ENCODE measurements around the gene TLR5.
A peak's percentile ranks its signal among the peaks of the same experiment; 100 is the strongest.
"Not testable (repeated sequence)": the region's sequence is repeated elsewhere in the genome, so short reads cannot be mapped to it uniquely, and the experiment has no call there.

Gene TLR5, protein sequence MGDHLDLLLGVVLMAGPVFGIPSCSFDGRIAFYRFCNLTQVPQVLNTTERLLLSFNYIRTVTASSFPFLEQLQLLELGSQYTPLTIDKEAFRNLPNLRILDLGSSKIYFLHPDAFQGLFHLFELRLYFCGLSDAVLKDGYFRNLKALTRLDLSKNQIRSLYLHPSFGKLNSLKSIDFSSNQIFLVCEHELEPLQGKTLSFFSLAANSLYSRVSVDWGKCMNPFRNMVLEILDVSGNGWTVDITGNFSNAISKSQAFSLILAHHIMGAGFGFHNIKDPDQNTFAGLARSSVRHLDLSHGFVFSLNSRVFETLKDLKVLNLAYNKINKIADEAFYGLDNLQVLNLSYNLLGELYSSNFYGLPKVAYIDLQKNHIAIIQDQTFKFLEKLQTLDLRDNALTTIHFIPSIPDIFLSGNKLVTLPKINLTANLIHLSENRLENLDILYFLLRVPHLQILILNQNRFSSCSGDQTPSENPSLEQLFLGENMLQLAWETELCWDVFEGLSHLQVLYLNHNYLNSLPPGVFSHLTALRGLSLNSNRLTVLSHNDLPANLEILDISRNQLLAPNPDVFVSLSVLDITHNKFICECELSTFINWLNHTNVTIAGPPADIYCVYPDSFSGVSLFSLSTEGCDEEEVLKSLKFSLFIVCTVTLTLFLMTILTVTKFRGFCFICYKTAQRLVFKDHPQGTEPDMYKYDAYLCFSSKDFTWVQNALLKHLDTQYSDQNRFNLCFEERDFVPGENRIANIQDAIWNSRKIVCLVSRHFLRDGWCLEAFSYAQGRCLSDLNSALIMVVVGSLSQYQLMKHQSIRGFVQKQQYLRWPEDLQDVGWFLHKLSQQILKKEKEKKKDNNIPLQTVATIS

DNA sequence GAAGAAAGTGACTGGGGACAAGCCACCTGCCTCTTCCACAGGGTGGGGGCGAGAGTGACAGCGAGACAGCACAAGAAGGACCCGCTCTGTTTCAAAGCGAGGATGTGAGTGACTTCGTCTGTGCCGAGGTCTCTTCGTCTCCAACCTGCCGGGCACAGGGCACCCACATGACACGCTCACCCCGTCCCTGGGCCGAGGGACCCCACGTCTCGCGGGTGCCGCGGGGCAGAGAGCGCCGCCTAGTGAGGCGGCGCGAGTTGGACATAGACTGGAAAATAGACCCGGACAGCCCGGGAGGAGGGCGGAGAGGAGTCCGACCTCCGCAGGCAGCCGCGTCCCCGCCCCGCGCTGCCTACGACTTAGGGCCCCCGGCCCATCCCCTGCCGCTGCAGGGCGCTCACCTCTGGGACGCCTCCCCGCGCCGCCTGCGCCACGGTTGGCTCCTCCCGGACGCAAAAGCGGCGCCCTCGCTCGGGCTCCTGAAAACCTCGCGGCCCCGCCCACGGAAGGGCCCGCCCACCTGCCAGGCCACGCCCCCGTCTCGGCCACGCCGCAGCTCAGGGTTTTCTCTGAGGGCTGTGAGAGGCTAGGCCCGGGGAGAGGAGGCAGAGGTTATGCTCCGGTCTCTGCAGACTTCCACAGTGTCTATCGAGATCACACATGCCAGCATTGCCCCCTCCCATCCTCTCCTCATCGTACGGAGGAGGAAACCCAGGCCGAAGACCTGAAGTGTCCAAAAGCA lies at the start of gene TLR5:
Gene TLR5 (minus strand): TSS at position 454 of the 742 bp plus-strand sequence. CDS start 30,217 bp downstream, outside the sequence.
- DNase-seq (ENCODE audit: low spot score): peak; percentile 90

DNA sequence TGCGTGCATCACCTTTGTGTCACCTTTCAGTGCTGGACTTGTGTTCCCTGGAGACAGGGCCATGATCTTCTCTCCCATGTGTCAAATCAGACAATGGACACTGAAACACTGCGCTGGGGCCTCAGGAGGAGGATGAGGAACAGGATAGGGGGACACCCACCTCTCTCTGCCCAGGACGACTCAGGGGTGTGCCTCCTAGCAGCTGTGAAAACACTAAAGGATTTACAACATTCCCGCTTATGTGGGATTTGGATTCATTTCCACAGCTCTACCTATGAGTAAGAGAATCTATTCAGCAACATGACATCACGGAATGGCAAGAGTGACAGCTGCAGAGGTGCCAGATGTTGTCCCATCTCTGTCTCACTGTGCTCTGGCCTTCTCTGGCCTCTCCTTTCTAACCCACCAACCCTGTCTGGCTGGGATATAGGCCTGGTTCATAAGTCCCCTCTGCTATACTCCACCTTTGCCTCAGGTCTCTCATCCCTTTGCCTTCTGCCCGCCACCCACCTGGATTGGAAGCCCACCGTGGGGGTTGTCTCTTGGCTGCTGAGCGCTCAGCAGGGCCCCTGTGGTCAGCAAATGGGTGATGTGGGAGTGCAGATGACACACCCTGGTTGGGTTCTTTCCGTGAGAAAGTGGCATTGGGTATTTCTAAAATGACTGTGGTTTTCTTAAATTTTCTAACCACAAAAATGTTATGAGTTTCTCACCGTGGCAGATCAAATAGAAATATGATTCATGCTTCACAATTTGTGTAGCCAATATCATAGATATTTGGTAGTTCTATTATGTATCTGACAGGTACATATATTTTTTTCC lies 47.1 kb upstream of the TLR5 start:
- peak; percentile 69 for DNase-seq (ENCODE audit: low spot score)

- no peak for DNase-seq (ENCODE audit: low spot score)
These were observed 46.5 kb upstream of the TLR5 start for GRCh38 chr1:223189525-223189902.

DNA sequence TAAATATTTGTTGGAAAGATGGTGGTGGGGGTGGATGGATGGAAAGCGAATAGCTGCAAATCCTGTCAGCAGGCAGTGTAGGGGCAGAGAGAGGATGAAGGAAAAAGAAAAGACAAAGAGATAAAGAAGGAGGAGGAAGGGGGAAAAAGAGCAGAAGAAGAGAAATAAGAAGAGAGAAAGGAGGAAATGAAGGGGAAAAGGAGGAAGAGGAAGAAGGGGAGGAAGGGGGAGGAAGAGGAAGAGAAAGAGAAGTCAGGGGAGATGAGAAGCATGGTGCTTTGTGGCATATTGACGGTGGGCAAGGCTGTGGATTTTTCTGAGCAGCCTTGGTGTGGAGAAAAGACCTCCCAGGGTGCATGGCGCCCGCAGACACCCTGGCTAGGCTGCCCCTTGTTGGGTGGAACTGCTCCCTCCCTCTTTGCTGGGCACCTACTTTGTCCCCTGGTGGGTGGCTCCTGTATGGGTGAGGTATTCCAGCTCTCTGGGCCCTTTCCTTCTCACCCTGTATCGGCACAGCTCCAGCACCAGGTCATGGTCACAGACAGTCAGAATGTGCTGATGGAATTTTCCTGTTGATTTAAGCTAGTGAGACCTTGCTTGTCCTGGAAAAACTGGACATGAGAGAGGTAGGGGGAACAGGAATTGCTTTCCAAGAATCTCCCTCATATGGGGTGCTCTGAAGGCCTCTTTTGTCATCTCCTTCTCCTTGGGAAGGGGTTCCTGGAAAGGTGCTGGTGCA lies 45.7 kb upstream of the TLR5 start:
- no peak for DNase-seq (ENCODE audit: low spot score)

GRCh38 chr1:223186800-223187199 lies 43.8 kb upstream of the TLR5 start:
- no peak for DNase-seq (ENCODE audit: low spot score)

- no peak for DNase-seq (ENCODE audit: low spot score)
These were observed 40.3 kb upstream of the TLR5 start for GRCh38 chr1:223183268-223183862.

- no peak for DNase-seq (ENCODE audit: low spot score)
These were observed 37.8 kb upstream of the TLR5 start for GRCh38 chr1:223180731-223181321.

DNA sequence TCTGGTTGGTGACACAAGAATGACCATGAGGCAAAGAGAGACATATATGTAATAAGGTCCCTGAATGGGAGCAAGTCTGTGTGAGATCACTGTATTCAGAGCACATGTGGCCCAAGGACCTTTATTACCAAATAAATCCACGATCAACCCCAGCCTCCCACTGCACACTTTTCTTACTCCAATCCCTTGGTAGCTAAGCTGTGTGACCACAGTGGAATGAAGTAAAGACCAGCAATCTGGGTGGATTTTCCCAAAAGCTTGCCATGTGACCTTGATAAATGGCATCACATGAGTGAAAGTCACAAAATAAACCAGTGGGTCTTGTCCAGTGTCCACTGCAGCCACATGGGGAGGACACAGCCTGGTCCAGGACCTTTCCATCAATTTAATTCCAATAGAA lies 36.7 kb upstream of the TLR5 start:
- no peak for DNase-seq (ENCODE audit: low spot score)

DNA sequence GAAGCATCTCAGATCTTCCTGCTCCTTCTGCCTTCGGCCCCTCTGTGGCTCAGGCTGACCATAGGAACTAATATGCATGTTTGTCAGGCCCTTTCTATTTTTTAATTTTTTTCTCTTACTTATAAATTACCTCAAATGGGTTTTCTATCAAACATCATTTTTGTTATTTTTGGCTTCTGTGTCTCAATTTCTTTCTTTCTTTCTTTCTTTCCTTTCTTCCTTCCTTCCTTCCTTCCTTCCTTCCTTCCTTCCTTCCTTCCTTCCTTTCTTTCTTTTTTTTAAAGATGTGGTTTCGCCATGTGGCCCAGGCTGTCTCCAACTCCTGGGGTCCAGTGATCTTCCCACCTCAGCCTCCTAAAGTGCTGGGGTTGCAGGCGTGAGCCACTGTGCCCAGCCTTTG lies 36.2 kb upstream of the TLR5 start:
- DNase-seq (ENCODE audit: low spot score): no peak

DNA sequence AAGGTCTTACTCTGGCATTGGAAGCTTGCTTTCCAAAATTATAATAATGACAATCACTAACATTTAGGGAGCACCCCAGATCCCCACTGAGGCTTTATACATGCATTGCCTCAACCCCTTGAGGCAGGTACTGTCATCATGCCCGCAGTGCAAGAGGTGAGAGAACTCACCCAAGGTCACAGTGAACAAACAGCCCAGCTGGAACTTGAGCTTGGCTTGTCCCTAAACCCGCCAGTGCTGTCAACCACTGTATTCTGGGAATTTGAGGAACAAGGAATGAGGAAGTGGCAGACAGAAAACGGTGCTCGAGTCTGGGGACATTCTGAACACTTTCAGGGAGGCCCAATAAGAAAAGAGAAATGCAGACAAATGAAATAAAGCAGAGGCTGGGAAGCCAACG lies 34.6 kb upstream of the TLR5 start:
- DNase-seq (ENCODE audit: low spot score): no peak

DNA sequence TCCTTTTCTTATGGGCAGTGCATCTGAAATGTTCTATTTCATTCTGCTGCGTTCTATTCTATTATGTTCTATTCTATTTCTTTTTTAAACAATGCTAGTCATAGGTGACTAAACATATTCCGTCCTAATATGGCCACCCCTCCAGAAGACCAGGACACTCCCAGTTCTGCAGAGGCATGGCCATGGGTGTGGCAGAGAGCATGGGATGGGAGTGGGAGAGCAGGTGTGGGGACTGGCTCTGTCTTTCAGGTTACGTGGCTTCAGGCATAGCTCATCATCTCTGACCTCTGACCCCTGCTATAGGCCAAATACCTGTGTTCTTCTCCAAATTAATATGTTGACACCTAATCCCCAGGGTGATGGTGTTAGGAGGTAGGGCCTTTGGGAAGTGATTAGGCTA lies 33.4 kb upstream of the TLR5 start:
- DNase-seq (ENCODE audit: low spot score): no peak

GRCh38 chr1:223175633-223176032 lies 32.6 kb upstream of the TLR5 start:
- DNase-seq (ENCODE audit: low spot score): no peak

DNA sequence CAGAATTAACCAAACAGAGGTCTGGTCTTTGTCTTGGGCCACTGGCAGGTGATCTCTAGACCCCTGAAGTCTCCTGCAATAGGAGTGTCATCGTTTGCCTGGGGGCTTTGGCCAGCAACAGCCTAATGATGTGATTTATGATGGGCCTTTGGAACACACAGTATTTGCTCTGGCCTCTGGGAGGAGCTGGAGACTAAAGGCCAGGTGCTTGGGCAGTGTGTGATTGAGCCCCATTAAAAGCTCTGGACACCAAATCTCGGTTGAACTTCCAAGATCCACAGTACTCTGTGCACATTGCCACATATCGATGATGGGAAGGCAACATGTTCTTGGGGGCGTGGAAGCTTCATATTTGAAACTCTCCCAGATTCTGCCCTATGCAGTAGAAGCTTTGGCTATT lies 32.0 kb upstream of the TLR5 start:
- DNase-seq (ENCODE audit: low spot score): no peak

- DNase-seq (ENCODE audit: low spot score): not testable (repeated sequence)
These were observed 26.4 kb upstream of the TLR5 start for GRCh38 chr1:223169458-223169857.

- no peak for DNase-seq (ENCODE audit: low spot score)
These were observed 18.3 kb upstream of the TLR5 start for GRCh38 chr1:223161321-223161720.

DNA sequence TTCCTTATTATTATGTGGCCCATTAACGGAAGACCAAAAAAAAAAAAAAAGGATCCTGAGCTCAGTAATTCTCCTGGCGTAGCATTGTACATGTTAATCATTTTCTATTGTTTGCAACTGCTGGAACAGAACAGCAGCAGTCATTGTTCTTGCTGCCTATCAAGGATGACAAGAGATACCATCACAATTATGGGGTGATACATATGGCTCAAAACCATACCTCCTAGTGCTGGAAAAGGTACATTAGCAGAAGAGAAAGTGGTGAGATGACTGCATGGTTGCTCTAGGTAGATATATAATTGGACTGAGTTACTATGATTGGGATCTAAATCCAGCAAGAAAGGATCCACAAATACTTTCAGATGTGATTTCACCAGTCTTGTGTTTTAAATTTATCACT lies 13.3 kb upstream of the TLR5 start:
- no peak for DNase-seq (ENCODE audit: low spot score)

DNA sequence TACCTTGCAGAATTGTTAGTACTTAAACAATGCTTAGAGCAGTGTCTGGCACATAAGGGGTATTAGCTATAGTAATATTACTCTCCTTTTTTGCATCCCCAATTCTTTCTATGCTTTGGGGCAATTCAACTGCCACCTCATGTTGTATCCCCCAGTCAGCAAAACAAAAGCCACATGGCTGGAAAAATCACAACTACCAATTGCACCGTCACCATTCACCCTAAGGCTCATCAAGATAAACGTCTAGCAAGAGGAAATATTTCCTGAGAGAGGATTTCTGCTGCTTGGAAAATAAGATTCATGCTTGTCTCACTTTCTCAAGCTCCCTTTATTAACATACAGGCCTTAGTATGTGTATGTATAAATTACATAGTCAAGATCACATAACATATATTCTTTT lies 12.1 kb upstream of the TLR5 start:
- no peak for DNase-seq (ENCODE audit: low spot score)

- DNase-seq (ENCODE audit: low spot score): no peak
These were observed 10.4 kb upstream of the TLR5 start for GRCh38 chr1:223153177-223154119.

GRCh38 chr1:223152399-223152798 lies 9.4 kb upstream of the TLR5 start:
- DNase-seq (ENCODE audit: low spot score): no peak
